NT2/D1 (cell line): ENCODE data around the gene HLX.

Experiments used
- DNase-seq: peaks from one replicate; pipeline ENCODE4 v3.0.0-alpha.2; 2011; ENCODE audit warnings: low read depth, low spot score
- H3K27me3 ChIP-seq: 2 replicates; pipeline ENCODE4 v1.6.0; 2011; ENCODE audit warnings: mild to moderate bottlenecking; ENCODE audit not compliant: insufficient read length, insufficient read depth
- H3K36me3 ChIP-seq: 2 replicates; pipeline ENCODE4 v1.6.1; 2011; ENCODE audit warnings: mild to moderate bottlenecking, low read length, mixed read lengths; ENCODE audit not compliant: insufficient read depth, insufficient read length
- H3K4me1 ChIP-seq: 2 replicates; pipeline ENCODE4 v1.5.1; 2011; ENCODE audit not compliant: insufficient read depth, insufficient read length
- H3K4me3 ChIP-seq: 2 replicates; pipeline ENCODE4 v1.5.1; 2011; ENCODE audit warnings: low read depth; ENCODE audit not compliant: insufficient read length
- H3K9ac ChIP-seq: 2 replicates; pipeline ENCODE4 v1.6.0; 2011; ENCODE audit warnings: low read depth; ENCODE audit not compliant: insufficient read length
- H3K9me3 ChIP-seq: 2 replicates; pipeline ENCODE4 v1.5.1; 2011; ENCODE audit warnings: mild to moderate bottlenecking, low read length; ENCODE audit not compliant: insufficient read depth
- SUZ12 ChIP-seq: IDR thresholded peaks from 2 replicates; pipeline ENCODE4 v1.6.1; 2011; ENCODE audit not compliant: insufficient read length, insufficient read depth; ENCODE audit errors: extremely low read depth
- YY1 ChIP-seq: IDR thresholded peaks from 2 replicates; pipeline ENCODE4 v1.6.1; 2011; ENCODE audit not compliant: insufficient read length, insufficient read depth
- ZNF274 ChIP-seq: IDR thresholded peaks from 2 replicates; pipeline ENCODE4 v1.6.1; 2011; ENCODE audit warnings: mild to moderate bottlenecking, low read depth, low read length

Gene HLX

DNA sequence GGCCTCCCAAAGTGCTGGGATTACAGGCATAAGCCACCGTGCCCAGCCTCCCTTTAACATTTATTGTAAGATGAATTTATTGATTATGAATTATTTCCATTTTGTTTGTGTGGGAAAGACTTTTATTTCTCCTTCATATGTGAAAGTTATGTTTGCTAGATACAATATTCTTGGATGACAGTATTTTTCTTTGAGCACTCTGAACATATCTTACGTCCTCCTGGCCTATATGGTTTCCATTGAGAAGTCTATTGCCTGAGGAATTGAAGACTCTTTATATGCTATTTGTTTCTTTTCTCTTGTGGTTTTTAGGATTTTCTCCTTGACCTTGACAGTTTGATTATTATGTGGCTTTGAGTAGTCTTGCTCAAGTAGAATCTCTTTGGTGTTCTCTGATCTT is 26.8 kb upstream of the HLX start:
- Histone ChIP-seq H3K4me3 (no peak overlapping the region), H3K27me3 (no peaks in the 10 kb centered on the region), H3K9me3 (peaks cover 6% of the 10 kb centered on the region; the same call in 1 of the 2 replicates), H3K9ac (no peak overlapping the region), H3K4me1 (no peaks in the 10 kb centered on the region), H3K36me3 (no peaks in the 10 kb centered on the region)
- no peak for DNase-seq
- TF ChIP-seq YY1: no peak
- no peak for TF ChIP-seq SUZ12
- TF ChIP-seq ZNF274: no peak

- Histone ChIP-seq H3K36me3 (no peaks in the 10 kb centered on the region), H3K27me3 (peaks cover 30% of the 10 kb centered on the region), H3K4me3 (no peak overlapping the region), H3K4me1 (no peaks in the 10 kb centered on the region), H3K9me3 (no peaks in the 10 kb centered on the region), H3K9ac (no peak overlapping the region)
- TF ChIP-seq SUZ12: no peak
- TF ChIP-seq YY1: no peak
- no peak for TF ChIP-seq ZNF274
- no peak for DNase-seq
Measured at GRCh38 chr1:220872296-220872695, 6.9 kb upstream of the HLX start.

DNA sequence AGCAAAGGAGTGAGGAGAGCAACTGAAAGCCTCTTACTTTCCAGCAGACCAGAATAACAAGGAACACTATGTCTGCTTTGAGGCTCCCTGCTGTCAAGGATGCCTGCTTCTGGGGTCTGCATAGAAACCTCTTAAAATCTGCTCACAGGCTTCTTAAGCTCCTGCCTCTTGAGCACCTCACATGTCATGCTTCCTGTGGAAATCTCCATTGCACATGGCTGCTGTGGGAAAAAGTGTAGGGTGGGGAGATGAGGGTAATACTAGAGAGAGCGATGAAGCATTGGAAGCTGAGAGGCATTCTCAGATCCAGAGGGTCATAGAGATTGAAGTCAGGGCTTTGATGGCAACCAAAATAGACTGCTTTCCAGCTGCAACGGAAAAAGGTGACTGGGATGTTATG is 6.2 kb upstream of the HLX start:
- Histone ChIP-seq H3K4me3 (no peak overlapping the region), H3K4me1 (no peaks in the 10 kb centered on the region), H3K36me3 (no peaks in the 10 kb centered on the region), H3K9me3 (no peaks in the 10 kb centered on the region), H3K27me3 (peaks cover 37% of the 10 kb centered on the region), H3K9ac (no peak overlapping the region)
- TF ChIP-seq SUZ12: no peak
- TF ChIP-seq YY1: no peak
- no peak for TF ChIP-seq ZNF274
- DNase-seq: no peak

DNA sequence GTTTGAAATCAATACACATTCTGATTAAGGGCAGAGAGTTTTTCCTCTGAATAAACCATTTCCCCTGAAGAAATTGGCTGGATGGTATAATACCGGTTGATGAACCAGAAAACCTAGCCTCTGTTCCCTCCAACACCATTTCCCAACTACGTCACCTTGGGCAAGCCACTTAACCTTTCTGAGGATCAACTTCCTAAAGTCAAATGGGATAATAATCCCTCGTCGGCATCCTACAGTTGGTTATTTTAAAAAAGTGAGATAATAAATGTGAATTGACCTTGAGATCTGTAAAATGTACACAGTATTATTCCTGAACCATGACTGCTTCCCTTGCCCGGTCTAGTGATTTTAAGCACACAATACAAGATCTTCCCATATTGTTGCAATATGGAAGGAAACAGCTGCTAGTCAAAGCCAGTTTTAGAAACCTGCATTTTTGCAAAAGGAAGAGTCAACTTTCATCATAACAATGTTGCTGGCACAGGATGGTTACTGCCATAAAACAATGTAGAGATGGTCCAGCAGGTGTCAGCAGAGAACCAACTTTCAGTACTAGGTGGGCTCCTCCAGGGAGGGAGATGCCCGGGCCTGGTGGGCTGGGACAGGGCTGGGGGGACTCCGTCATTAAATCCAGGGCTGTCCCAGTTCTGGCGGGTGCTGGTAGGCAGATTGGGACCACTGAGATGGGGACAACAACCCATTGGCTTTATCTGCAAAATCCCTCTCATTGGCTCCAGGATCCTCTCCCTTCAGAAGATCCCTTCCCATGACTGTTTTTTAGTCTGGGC is 5.2 kb upstream of the HLX start:
- Histone ChIP-seq H3K9me3 (no peaks in the 10 kb centered on the region), H3K4me3 (no peak overlapping the region), H3K36me3 (no peaks in the 10 kb centered on the region), H3K4me1 (no peaks in the 10 kb centered on the region), H3K9ac (no peak overlapping the region), H3K27me3 (peaks cover 47% of the 10 kb centered on the region)
- no peak for TF ChIP-seq YY1
- TF ChIP-seq ZNF274: no peak
- no peak for TF ChIP-seq SUZ12
- DNase-seq: peak; percentile 54

DNA sequence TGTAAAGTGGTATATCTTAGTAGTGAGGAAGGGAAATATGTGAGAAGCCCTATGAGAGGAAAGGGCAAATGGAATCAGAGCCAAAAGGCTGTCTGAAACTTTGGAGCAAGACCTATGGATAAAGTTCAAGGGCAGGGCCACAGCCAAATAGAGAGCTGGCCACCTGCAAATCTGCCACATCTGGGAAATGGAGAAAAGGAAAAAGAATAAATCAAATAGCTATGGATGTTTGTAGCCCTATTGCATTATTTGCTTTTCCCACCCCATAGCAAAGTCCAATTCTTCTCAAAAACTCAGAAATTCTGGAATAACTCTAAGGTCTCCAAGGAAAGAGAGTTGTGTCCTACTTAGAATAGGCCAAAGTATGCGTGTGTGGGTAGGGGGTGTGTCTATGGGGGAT is 4.0 kb upstream of the HLX start:
- Histone ChIP-seq H3K9me3 (no peaks in the 10 kb centered on the region), H3K27me3 (peaks cover 56% of the 10 kb centered on the region), H3K4me3 (no peak overlapping the region), H3K9ac (no peak overlapping the region), H3K36me3 (no peaks in the 10 kb centered on the region), H3K4me1 (no peaks in the 10 kb centered on the region)
- TF ChIP-seq YY1: no peak
- TF ChIP-seq SUZ12: no peak
- no peak for TF ChIP-seq ZNF274
- DNase-seq: no peak

DNA sequence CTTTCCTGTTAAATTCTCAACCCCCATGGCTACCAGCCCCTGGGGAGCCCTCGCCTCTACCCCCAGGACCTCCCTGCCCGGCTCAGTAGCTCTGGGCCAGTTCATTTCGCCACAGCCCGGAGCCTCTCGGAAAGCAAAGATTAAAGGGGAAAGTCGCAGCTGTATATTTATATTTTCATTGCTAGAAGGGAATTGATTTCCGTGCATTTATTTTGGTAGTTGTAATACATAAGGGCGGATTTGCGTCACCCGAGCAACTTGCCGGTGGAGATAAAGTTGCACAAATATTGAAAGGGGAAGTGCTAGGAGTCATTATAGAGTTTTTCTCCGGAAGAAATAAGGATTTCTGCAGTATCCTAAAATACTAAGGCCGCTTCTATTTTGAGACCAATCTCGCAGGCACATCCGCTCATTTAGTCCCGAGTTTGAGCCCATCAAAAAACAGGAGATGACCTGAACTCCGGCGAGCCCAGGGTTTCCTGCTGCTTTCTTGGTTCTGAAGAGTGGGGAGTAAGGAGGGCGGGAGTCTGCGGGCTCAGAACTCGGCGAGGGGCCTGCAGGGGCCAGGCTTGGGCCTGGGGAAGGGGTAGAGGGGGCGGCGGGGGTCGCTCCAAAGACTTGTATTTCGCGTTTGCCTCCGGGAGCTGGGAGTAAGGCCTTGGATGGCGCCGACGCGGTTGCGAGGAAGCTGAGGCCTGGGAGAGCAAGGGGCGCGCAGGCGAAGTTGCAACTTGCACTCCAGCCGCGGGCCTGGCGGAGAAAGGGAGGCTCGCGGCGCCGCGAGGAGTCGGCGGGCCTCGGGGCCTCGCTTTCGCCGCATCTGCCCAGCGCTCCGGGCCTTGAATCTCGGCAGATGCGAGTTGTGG is 2.5 kb upstream of the HLX start:
- H3K36me3 ChIP-seq: no peaks in the 10 kb centered on the region
- H3K9ac ChIP-seq: peak overlapping the region; percentile 68
- peaks cover 71% of the 10 kb centered on the region for H3K27me3 ChIP-seq
- TF ChIP-seq YY1: no peak
- no peak for TF ChIP-seq SUZ12
- no peak for TF ChIP-seq ZNF274
- peak overlapping the region; percentile 57 for H3K4me3 ChIP-seq
- H3K4me1 ChIP-seq: no peaks in the 10 kb centered on the region
- H3K9me3 ChIP-seq: no peaks in the 10 kb centered on the region
- DNase-seq: peak; percentile 60
